HG03575 (cell line): ENCODE measurements around the gene C3orf33.

Experiments used
- ATAC-seq: cut with Tn5 transposase; IDR thresholded peaks from one replicate; pipeline ENCODE4 v1.9.1; 2021; ENCODE audit not compliant: unreplicated experiment, insufficient number of reproducible peaks, low FRiP score; ENCODE audit errors: extremely low read depth

The C3orf33 gene

GRCh38 chr3:155744626-155745324 is 61.3 kb downstream of the C3orf33 start, which contains the start of gene PLCH1:
Gene PLCH1 (minus strand): TSS chr3:155745071. CDS start chr3:155704224, 40,847 bp downstream.
- no peak for ATAC-seq

- no peak for ATAC-seq
Measured at GRCh38 chr3:155744010-155744625, 62.0 kb downstream of the C3orf33 start.

GRCh38 chr3:155743606-155744005 is 62.5 kb downstream of the C3orf33 start:
- no peak for ATAC-seq

DNA sequence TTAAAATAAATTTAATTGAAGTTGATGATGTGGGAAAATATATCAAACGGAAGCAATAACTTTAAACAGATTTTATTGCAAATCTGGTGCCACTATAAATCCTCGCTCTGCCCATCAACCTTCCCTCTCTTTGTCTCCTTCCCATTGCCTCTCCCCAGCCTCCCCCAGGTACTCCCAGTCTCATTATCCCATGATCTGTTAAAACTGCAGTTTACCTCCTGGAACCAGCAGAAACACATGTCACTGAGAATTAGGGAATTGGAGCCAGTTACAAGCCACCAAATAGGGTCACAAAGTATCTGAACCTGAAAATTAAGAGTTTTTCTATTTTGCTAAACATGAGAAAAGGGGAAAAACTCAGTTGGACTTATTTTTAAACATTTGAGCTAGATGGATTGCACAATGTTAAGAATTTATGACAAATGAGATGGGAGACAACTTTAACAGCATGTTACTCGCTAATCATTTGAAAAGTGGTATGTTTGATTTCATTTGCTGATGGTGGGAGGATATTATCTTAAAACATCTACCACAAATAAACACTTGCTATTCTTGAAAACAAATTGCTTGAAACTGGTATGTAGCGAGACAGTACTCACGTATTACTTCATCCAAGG is 63.6 kb downstream of the C3orf33 start:
- ATAC-seq = no peak

DNA sequence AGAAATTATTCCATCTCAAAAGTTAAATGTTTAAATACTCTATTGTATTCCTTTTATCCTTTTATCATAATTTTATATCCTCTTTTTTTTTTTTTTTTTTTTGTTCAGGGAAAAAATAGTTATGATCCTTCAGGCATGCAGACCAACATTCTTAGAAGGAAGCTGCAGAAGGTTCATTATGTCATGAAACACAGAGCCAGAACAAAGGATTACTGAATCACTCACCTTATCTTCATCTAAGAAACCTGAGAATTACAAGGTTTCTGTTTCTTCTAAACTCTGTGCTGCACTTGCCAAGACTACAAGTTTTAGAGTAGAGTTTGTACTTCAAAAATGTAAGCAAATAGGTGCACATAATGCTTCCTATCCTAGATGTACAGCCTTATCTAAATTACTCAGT is 64.5 kb downstream of the C3orf33 start:
- ATAC-seq = no peak

- no peak for ATAC-seq
Measured at GRCh38 chr3:155741101-155741500, 65.0 kb downstream of the C3orf33 start.

DNA sequence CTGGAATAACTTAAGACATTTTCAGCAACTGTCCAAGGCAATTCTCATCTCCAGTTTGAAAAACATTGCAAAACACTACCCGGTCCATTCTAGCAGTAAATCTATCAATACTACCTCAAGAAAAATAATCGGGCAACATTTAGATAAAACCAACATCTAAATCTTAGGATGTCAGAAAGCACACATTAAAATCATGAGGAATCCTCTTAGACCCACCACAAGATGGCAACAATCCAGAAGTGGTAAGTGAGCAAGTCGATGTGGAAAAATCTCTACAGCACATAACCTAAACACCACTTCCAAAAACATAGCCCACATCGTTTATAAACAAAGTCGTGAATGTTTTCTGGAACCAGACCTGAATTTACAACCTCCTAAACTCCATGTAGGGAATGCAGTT is 66.9 kb downstream of the C3orf33 start:
- no peak for ATAC-seq

DNA sequence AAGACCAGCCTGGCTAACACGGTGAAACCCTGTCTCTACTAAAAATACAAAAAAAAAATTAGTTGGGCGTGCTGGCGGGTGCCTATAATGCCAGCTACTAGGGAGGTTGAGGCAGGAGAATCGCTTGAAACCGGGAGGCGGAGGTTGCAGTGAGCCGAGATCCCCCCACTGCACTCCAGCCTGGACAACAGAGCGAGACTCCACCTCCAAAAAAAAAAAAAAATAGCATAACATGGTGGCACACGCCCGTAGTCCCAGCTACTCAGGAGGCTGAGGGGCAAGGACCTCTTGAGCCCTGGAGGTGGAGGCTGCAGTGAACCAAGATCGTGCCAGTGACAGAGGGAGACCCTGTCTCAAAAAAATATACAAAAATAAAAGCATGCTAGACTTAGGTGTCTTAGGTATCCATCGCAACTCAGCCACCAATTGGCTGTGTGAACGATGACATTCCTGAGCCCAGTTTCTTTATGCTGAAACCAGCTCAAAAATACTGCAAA is 67.5 kb downstream of the C3orf33 start:
- no peak for ATAC-seq

- peak; percentile 64 for ATAC-seq
Measured at GRCh38 chr3:155737844-155738460, 68.1 kb downstream of the C3orf33 start.

- no peak for ATAC-seq
Measured at GRCh38 chr3:155736381-155736780, 69.7 kb downstream of the C3orf33 start.

DNA sequence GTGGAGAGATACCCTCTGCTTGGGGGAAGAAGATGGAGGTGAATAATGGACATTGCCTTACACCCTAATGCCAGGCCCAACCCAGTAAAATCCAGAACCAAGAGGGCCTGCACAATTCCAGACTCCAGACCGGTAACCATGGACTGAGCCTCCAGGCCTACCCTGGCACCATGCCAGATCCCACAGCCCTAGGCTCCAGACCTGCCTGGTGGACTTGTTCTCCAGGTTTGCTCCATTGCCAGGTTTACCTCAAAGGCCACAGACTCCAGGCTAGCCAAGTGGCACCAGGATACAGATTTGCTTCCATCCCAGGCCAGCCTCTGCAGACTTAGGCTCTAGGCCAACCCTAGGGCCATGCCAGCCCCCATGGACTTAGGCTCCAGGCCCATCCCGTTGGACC is 75.2 kb downstream of the C3orf33 start:
- ATAC-seq = no peak

GRCh38 chr3:155727836-155728235 is 78.2 kb downstream of the C3orf33 start:
- ATAC-seq = no peak

DNA sequence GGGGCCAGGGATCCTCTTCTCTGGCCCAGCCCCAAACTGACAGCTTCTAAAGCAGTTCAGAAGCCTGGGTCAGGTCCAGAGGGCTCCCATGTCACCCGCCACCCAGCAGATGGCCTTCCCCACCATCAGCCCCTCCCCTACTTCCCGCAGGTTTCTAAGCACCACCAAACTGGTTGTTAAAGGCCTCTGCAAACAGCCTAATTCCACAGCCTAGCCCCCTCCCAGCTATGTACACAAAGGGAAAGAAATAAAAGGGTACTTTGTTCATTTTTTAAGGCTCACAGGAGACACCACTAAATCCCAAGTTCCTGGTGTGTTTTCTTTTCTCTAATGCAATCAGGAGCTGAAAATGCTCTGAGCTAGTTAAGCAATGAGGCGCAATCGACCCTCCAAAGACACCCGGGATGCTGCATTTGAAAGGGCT is 91.8 kb downstream of the C3orf33 start:
- ATAC-seq = no peak
